ENCODE results near the gene FBXL16.

- TF ChIP-seq CTCF (IDR thresholded peaks at IDR 0.05), result no peak
- no peak for TF ChIP-seq EP300 (IDR thresholded peaks at IDR 0.05; ENCODE audit: borderline replicate concordance in 1 of 2, low read depth in 1 of 2, low read length in 1 of 2)
- TF ChIP-seq REST (IDR thresholded peaks at IDR 0.05; ENCODE audit: low read depth, low read length), result no peak
- no peak for TF ChIP-seq GATA2 (CRISPR knock-in tag; IDR thresholded peaks at IDR 0.05)
- peak; percentile 25; the same call in 1 of the 2 replicates for TF ChIP-seq TAF1 (IDR thresholded peaks at IDR 0.05; ENCODE audit: borderline replicate concordance, low read depth, low read length)
- peak; percentile 34; the same call in 1 of the 2 replicates for TF ChIP-seq POLR2AphosphoS5 (IDR thresholded peaks at IDR 0.05; ENCODE audit: low read depth, low read length)
- no peak for TF ChIP-seq FOXM1 (IDR thresholded peaks at IDR 0.05; ENCODE audit: low read depth)
- no peak for TF ChIP-seq RCOR1 (IDR thresholded peaks at IDR 0.05; ENCODE audit: low read length)
- TF ChIP-seq NRF1 (IDR thresholded peaks at IDR 0.05; ENCODE audit: low read depth, low read length), result no peak
- no peak for TF ChIP-seq FOSL2 (IDR thresholded peaks at IDR 0.05; ENCODE audit: borderline replicate concordance, low read depth)
- TF ChIP-seq CHD2 (IDR thresholded peaks at IDR 0.05; ENCODE audit: low read length, partially characterized antibody), result no peak
- no peak for TF ChIP-seq SMC3 (IDR thresholded peaks at IDR 0.05; ENCODE audit: low read depth, low read length)
Measured at GRCh38 chr16:678858-679813, 26.5 kb downstream of the FBXL16 start.
